Measurements from ENCODE around the gene CRNN.

CRNN gene

DNA sequence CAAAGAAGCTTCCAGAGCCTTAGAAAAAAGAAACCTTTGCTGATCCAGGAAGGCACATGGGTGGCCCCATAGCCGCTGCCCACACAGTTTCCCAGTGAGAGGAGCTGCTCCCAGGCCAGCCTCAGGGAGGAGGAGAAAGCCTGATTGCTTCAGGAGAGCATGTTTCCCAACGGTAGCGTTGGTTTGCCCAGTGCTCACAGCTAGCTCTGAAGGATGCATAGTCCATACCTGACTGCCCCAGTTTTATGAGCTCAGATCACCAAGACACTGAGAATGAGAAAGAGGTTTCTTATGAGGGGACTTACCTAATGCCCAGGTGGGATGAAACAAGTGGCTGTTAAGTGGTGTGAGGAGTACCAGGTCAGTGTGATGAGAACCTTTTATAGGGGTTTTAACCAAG lies at the start of gene CRNN:
CRNN (minus strand) TSS at position 355 of the 400 bp plus-strand sequence. CDS start 2,030 bp downstream, outside the sequence.
- no peak for DNase-seq

DNA sequence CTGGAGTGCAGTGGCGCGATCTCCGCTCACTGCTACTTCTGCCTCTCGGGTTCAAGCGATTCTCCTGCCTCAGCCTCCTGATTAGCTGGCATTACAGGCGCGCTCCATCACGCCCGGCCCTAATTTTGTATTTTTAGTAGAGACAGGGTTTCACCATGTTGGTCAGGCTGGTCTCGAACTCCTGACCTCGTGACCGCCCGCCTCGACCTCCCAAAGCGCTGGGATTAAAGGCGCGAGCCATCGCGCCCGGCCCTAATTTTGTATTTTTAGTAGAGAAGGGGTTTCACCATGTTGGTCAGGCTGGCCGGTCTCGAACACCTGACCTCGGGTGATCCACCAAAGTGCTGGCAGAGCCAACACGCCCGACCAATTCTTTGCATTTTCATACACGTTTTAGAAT lies 48.6 kb upstream of the CRNN start:
- DNase-seq = no peak

DNA sequence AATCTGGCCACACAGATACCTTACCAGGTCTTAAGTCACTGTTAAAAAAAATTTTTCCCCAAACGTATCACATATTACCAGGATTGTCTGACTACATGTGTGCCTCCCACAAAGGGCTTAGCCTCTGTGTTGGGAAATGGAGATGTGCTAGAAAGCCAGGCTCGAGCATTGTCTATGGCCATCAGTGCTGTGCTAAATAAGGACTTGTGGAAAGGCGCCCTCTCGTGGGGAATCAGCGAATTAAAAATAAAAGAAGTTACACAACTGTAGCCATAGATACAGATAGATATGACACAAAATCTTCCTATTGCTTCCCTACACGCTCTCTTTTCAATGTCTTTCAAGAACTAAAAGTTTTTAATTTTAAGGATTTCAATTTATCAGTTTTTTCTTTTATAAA lies 47.5 kb upstream of the CRNN start:
- DNase-seq = peak; percentile 14

DNA sequence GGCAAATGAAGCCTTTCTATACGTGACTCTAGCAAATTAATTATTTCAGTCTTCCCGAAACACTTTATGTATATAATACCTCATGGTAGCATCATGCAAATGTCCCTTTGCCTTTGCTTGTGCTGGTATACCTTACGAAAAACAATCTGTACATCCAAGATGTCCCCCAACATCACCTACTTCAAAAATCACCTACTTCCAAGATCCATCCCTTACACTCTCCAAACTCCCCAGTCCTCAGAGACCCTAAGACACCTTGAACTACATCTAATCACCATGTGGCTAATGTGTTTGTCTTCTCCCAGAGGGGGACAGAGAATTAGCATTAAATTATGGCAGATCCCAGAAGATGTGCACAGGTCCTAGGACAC lies 46.5 kb upstream of the CRNN start:
- no peak for DNase-seq

DNA sequence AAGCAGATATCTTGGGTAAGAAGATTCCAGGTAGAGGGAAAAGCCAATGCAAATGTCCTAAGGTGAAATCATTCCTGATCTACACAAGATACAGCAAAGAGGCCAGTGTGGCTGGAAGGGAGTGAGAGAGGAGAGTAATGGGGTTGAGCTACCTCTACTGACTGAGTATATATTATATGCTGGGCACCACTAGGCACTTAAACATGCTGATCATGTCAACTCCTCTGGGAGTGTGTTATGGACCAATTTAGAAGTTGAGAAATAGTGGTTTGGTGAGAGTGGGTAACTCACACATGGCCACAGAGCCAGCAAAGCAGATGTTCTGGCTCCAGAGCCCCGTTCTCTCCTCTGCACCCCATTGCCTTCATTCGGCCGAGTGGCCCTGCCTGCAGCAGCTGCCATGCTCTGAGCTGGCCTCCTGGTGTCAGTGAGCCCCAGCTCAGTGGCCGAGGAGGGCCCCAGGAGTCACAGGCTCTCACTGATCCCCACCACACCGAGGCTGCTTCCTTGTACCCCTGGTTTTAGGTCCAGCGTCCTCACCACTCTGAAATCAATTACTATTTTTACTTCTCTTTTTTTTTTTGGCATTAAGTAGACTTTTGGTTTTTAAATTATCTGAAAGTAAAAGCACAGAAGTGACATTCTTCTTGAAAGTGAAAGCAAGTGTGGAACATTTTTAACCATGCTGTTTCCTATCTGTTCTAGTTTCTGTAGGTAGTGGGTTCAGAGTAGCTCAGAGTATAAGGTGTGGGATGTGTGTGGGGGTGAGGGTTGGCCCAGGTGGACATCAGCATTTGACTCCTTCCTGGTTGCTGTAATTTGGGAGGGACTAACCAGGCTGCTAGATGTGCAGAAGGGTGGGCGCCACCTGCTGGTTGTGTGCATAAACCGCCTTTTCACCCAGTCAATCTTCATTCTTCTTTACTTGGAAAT lies 45.8 kb upstream of the CRNN start:
- DNase-seq = peak; percentile 33

DNA sequence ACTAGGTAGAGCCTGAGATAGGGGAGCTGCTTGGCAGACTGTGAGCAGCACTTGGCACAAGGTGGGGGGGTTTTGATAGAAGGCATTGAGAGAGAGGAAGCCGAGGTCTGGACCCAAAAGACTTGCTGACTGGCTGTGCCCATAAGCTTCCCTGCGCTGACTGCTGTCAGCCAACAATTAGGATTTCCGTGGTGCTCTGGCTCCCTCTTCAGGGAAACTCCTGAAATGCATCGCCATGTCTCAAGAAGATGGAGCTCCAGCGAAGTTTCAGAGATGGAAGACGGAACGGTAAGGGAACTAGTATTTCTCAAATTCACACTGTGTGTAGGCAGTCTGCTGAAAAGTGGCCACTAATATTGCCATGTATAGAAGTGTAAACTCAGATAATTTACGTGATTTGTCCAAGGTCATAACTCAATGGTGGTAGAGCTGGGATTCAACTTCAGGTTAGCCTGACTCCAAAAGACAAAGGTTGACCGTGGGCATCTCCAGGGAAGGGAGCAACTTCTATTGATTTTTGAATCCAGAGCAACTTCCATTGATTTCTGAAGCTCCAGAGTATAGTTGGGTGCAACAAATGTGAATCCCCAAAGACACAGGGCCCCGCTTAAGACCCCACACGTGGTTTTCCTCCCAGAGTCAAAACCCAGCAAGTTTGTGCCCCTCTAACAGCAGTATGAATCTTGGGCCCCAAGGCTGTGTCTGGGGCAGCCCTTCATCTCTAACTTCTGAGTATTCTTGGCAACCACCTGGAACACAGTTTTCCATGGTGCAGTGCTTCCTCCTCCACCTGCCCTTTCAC lies 44.5 kb upstream of the CRNN start:
- DNase-seq = peak; percentile 37

DNA sequence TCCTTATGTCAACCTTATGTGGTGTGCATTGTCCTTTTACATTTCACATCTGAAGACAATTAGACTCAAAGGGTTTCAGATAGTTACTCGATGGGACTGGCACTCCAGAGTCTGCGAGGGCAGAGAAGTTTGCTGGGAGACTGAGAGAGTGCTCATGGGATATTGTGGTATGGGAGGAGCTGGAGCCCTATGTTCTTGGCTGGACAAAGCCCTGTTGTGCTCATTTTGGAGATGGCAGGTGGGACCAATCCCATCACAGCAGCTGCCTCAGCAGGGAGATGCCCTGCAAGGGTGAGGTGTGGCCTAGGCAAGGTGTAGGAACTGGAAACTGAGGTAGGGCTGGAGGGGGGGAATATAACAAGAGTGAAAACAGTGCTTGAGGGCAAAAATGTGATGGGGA lies 43.5 kb upstream of the CRNN start:
- no peak for DNase-seq

DNA sequence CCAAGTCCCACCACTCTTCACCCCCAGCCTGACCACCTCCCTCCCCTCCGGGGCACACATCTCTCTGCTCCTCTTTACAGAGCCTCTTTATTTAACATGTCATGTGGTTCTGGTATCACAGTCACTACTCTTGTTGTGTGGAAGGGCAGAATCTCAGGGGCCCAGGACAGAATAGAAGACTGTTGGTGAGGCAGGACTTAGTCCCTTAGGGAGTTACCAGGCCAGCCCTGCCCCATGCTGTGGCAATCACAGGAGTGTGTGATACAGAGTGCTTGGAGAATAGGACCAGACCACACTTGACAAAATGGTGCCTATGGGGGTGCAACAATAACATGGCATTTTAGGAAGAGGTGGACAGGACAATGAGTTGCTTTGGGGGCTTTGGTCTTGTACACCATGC lies 43.0 kb upstream of the CRNN start:
- no peak for DNase-seq

DNA sequence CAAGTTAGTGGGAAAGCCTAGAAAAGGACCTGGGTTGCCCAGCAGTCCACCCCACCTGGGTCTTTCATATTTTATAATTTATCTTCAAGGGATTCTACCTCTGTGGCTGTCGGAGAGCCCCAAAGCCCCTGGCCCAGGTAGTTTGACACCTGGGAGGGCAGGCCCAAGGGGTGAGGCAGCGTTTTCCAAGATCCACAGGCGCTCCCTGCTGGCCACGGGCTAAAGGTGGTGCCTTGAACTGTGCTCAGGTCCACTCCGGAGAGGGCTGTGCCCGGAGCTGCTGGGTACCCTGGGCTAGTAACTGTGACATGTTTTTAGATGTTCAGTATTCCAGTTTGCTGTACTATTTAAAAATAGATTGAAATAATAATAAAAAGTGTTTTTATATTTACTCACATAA lies 37.2 kb upstream of the CRNN start:
- DNase-seq = no peak

DNA sequence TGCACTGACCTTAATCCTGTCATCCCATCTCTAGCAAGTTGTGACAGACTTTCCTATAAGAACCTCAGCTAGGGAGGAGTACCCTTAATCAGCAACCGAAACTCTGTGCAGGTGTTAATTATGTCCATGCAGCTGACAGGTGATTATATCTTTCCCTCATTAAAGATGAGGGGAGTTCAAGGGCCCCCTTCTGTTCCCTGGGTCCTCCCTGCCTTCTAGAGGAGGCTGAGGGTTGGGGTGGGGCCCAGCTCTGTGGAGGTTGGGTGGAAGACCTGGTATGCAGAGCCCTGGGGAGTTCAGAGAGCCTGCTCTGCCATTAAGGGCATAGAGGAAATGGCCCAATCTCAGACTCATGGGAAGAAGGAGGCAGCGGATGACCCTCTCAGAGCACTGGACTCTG lies 35.6 kb upstream of the CRNN start:
- no peak for DNase-seq

DNA sequence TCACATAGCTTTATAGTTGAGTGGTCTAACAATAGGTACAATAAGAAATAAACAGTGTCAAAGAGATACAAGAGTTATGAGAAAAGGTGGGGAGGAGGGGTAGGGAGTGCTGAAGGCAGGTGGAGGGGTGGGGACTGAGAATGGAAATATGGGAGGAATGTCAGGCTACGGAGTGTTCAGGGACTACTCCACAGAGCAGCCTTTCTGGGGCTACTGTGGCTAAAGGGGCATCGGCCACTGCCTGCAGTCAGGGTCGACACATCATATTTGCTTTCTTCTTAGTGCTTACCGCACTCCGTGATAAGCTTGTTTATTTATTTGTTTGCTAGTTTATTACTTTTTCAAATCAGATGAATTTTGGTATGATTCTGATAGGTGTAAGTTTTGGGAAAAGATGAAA lies 34.4 kb upstream of the CRNN start:
- DNase-seq = no peak

DNA sequence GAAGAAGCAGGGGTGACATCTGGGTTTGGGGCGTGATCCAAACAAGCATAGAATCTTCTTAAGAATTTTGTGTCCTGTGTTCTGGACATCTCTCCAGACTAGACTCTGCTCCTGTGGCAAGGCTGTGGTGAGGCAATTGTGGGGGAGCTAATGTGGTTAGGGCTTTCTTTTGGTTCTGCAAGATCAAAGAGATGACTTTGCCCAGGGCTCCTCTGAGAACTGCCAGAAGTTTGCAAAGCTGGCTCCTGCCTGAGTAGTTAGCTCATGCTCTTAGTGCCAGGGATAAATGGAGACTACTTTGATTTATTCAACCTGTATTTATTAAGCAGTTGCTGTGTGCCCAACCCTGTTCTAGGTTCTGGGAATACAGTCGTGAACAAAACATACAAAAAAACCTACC lies 34.0 kb upstream of the CRNN start:
- no peak for DNase-seq

DNA sequence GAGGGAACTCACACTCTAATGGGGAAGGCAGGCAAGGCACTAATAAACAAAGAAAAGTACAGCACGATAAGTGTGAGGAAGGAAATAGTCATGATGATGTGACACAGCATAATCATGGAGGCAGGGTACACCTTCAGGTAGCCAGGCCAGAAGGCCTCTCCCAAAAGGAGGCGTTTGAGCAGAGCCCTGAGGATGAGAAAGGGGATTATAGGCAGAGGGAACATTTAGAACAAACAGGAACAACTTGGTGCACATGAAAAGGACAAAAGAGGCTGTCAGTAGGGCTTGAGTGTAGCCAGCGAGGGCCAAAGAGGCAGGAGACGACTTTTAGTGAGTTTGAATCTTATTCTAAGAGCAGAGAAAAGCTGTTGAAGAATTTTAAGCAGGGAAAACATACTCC lies 33.4 kb upstream of the CRNN start:
- no peak for DNase-seq

DNA sequence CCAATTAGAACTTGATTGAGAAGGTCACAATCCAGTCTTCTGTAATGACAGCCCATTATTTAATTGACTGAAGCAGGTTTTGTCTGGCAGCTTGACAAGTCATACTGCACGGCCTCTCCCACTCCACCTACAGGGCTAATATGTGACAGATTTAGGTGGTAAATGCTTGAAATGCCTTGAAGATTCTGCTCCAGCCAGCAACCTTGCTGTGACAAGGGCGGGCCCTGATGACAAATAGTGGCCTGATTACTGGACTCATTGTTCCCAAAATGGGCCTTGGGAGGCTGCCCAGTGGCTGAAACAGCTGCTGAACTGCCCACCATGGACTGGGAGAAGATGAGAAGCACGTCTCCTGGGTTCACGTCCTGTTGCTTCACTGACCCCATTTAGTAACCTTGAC lies 30.0 kb upstream of the CRNN start:
- no peak for DNase-seq

DNA sequence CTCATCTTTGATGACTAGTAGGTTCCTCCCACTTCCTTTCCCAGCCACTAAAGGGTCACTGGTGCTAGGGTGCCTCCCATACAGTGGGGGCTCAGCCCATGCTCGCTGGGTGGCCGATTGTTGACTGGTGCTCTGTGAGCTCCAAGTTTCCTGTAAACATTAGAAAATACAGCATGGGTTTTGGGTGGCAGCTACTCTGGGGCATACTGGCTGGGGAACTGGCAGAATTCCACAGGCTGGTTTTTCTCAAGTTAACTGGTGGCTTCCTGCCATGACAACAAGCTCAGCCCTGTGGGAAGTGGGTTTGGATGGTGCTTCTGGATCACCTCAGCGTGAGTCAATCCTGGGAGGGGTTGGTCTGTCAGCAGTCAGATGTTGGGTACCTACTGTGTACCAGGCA lies 28.7 kb upstream of the CRNN start:
- no peak for DNase-seq

DNA sequence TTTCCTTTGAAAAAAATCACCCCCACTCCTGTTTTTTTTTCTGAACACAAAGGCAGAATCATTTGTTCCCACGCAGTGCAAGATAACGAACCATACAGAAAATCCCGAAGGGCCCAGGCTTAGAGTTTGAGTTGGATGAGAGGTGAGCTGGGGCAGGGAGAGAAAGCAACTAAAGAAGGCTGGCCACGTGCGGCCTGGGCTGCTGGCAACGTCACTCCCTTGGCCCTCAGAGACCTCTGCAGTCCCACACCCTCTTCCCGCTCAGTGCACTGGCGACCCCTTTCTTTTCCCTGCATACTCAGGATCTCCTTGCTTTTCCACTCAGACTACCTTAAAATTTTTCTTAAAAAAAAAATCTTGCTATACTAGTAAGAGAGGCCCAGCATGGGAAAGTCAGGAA lies 28.2 kb upstream of the CRNN start:
- no peak for DNase-seq

DNA sequence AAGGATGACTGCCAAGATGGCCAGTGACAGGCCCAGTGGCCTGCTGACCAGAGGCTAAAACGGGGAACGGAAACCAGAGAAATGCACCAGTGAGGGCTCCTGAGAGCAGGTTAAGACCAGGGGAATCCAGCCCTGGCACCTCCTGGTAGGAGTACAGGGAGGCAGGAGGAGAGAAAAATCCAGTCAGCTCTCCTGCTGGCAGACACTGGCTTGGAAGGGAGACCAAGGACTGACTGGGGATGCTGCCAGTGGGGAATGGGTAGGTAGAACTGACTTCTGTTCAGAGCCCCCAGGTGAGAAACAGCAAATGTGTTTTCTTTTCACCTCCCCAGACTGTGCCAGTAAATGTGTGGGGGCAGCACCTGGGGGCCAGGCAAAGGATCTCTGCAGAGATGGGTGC lies 27.7 kb upstream of the CRNN start:
- DNase-seq = no peak

DNA sequence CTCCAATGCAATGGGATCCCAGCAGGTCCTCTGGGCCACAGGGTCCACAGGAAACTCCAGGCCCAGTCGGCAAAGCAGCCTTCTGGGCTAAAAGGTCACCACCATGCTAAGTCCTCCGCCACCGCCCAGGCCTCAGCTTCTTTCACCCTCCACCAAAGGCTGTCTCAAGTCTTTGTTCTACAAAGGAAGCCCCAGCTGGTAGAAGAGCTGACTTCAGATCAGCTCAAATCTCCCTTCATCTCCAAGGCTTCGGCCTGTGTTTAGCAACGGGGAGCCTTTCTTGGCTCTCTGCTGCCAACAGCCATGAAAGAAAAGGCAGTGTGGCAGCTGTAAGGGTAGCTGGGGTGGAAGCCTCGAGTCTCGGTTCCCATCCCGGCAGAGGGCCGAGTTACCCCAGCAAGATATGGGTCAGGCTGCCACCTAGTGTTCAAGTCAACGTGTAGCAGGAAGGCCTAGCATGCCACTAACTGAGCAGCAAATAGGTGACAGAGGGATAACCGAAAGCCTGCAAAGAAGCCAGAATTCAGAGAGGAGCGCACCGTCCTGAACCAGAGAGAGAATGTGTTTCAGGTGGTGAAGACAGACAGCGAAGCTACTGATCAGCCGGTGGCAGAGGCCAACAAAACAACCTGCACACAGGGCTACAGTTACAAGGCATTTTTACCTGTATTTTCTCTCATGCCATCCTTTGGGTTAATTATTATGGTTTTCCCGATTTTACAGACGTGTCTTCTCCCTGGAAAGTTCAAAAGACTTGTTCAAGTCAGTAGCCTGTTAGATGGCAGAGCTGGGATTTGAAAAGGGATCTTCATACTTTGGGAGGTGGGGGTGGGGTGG lies 26.8 kb upstream of the CRNN start:
- DNase-seq = peak; percentile 37

DNA sequence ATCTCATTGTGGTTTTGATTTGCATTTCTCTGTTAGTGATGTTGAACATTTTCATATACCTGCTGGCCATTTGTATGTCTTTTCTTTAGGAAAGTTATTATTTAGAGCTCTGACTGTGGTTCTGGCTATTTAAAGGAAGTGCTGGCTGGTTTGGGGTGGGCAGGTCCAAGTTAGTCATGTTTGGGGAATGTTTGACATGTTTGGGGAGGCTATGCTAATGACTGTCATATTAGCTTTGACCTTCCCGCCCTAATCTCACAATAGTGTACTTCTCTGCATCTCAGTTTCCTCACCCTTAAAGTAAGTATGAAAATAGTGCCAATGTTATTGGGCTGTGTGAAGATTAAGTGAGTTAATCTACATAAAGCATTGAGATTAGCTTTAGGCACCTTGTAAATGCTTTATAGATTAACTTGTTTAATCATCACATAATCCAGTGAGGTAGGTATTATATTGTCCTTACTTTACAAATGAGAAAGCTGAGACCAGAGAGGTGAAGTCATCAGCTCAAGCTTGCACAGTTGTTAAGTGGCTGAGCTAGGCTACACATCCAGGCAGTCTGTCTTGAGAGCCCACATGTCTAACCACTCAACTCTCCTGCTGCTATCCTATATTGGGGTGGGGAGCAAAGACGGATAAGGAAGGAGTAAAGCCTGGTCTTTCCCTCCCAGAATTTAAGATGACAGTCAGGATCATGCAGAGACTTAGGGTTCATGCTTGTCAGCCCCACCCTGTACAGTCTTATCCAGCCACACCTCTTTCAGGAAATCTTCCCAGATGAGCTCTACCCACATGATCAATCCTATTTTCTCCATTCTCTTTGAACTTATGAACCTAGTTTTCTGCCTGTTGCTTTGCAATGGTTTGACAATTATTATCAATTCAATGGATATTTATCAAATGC lies 22.8 kb upstream of the CRNN start:
- no peak for DNase-seq

DNA sequence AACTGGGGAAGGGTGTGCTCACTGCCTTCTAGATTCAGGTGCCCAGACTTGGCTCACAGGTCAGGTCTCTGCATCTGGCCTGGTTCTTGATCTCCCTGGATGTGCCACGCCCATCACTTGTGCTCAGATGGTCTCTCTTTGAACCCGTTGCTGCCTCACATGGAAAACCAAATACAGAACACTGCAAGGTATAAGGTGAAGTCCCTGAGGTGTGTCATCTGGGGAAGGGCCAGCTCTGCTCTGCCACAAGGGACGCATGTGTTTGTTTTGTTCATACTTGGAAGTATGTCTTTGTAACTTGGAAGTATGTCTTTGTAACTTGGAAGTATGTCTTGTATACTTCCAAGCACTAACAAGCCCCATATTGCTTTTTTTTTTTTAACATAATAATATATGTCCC lies 13.4 kb upstream of the CRNN start:
- DNase-seq = no peak

DNA sequence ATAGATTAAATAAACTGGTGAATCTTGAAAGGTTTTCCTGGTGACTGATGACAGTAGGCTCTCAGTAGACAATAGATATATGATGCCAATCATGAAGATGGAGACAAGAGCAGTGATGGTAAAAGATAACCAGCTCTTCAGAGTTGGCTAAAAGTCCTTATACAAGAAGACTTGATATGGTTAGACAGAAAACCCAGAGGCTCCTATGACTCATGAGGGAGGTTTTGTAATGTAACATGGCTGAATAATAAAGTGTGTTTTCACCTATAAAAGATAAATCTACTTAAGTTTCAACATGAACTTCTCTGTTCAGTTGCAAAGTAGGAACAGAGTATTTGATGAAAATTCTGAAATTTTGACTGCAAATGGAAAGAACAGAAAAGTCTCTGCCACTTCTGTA lies 12.7 kb upstream of the CRNN start:
- DNase-seq = no peak

DNA sequence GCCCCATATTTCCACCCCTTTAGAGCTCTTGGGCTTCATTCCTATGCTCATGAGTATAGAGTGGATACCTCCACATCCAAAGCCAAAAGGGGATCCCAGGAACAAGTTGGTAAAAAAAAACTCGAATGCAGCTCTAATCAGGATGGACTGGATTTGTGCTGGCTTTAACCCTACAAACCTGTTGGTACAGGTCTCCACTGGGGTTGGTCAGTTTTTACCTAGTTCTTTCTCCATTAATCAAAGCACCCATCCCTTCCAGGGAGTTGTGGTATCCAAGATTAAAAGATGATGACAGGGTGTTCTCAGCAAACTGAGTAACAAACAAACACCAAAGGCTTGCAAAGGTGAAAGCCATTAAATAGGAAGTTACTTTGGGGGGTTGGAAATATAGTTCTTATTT lies 5.9 kb upstream of the CRNN start:
- DNase-seq = no peak

Data from NCI-H1092 treated with DMSO at 0.1 percent for 48 hours (cell line).